ENCODE results near the gene TPM1.
A peak's percentile ranks its signal among the peaks of the same experiment; 100 is the strongest.
"Not testable (repeated sequence)": the region's sequence is repeated elsewhere in the genome, so short reads cannot be mapped to it uniquely, and the experiment has no call there.

The TPM1 gene

DNA sequence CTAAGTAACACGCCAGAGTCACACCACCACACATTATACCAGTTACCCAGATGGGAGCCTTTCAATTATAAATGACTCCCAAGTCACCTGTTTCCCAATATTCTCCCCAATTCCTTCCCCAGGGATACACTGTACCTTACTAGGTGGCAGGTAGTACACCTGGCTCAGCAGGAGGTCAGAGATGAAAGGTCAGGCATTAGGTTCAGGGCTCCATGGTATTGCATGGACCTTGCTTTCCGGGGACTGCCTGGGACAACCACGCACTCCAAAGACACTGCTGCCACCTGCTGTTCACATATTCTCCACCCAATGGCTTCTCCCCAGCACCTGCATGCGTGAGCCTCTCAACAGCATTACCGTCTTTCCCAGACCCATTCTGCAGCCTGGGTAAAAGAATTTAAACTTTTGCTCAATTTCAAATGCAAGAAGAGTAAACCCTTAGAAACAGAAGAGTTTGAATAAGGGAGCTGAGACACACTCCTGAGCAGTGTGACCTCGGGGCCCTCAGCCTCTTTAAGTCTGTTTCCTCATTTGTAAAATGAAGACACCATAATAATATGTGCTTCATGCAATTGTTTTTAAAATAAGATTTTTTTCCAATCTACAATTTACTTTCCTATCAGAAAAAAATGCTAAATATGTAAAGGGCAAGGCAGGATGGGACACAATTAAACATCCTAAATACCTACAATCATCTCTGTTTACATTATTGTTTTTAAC is 51.1 kb downstream of the TPM1 start:
- DNase-seq (ENCODE audit: low read depth in 2 of 2, low spot score in 1 of 2): peak; percentile 34 to 45

DNA sequence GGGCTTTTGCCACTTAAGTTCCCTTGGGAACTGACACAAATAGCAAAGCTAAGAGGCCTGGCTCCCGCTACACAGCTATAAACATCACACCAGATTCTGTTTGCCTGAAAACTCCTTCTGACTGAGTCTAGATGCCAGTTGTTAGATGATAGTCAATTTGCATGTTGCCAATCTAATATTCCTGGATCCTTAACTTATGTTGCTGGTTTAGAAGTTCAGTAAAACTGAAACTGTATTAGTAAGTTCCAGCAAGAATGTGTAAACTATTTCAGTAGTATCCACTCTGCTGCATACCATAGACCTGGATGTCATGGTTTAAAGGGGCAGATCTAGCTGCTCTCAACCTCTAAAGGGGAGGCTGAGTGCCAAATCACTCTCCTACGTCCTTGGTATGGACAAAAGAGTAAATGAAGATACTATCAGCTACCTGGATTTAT is 52.0 kb downstream of the TPM1 start:
- no peak for DNase-seq (ENCODE audit: low read depth in 2 of 2, low spot score in 1 of 2)

DNA sequence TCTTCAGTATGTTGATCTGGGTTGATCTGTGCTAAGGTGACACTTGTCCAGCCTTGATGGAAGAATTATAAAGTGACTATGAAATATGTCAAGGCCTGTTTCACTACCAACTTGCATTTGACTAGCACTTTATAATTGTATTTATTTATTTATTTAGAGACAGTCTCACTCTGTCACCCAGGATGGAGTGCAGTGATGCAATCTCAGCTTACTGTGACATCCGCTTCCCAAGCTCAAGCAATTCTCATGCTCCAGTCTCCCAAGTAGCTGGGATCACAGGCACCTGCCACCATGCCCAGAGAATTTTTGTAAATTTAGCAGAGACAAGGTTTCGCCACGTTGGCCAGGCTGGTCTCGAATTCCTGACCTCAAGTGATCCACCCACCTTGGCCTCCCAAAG is 53.6 kb downstream of the TPM1 start:
- DNase-seq (ENCODE audit: low read depth in 2 of 2, low spot score in 1 of 2): no peak

DNA sequence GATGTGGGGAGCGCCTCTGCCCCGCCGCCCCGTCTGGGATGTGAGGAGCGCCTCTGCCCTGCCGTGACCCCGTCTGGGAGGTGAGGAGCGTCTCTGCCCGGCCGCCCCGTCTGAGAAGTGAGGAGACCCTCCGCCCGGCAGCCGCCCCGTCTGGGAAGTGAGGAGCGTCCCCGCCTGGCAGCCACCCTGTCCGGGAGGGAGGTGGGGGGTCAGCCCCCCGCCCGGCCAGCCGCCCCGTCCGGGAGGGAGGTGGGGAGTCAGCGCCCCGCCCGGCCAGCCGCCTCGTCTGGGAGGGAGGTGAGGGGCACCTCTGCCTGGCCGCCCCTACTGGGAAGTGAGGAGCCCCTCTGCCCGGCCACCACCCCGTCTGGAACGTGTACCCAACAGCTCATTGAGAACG is 56.4 kb downstream of the TPM1 start:
- DNase-seq (ENCODE audit: low read depth in 2 of 2, low spot score in 1 of 2): not testable (repeated sequence)

DNA sequence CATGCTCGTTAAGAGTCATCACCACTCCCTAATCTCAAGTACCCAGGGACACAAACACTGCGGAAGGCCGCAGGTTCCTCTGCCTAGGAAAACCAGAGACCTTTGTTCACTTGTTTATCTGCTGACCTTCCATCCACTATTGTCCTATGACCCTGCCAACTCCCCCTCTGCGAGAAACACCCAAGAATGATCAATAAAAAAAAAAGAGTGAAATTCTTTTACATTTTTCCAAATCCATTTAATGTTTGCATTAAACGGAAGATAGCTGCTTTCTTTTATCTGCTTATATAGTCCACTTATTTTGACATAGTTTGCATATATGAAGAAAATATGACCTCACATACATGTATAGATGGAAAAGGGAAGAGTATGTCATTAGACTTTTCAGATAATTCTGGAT is 57.0 kb downstream of the TPM1 start:
- not testable (repeated sequence) for DNase-seq (ENCODE audit: low read depth in 2 of 2, low spot score in 1 of 2)

DNA sequence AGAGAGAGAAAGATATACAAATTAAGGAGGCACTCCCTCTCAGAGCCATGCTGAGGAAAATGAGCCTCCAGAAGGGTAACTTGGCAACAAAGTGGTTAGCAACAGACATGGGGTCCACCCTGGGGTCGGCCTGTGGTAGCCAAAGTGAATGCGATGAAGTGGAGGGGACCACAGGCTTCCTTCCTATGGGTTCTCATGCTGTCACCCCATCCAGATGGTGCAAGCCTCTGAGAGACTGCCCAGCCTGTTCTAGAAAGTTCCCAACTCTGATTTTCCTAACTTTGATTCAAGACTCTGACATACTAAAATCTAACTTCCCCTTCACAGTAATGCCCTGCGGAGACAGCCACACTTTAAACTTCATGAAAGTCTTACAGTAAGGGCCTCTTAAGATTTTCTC is 60.9 kb downstream of the TPM1 start:
- DNase-seq (ENCODE audit: low read depth in 2 of 2, low spot score in 1 of 2): no peak

DNA sequence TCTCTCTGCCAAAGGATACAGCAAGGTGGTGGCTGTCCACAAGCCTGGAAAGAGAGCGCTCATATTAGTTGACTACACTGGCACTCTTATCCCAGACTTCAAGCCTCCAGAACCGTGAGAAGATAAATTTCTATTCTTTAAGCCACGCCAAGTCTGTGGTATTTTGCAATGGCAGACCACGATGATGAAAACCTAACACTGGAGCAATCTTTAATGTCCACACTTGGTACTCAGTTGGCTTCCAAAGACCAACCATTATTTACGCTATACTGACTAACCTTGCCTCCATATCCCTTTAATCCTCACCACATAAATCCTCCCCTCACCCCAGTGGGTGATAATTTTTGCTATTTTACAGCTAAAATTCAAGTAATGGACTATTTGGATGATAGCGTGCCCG is 62.2 kb downstream of the TPM1 start:
- DNase-seq (ENCODE audit: low read depth in 2 of 2, low spot score in 1 of 2): no peak

DNA sequence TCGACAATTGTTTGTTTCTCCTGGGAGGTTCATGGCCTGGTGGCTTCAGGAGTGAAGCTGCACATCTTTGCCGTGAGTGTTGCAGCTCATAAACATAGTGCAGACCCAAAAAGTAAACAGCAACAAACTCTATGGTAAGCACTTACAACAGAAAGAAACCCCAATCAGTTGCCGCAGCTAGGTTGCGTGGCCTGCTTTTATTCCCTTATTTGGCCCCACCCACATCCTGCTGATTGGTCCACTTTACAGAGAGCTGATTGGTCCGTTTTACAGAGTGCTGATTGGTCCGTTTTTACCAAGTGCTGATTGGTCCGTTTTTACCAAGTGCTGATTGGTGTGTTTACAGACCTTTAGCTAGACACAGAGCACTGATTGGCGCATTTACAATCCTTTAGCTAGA is 62.8 kb downstream of the TPM1 start:
- DNase-seq (ENCODE audit: low read depth in 2 of 2, low spot score in 1 of 2): not testable (repeated sequence)

DNA sequence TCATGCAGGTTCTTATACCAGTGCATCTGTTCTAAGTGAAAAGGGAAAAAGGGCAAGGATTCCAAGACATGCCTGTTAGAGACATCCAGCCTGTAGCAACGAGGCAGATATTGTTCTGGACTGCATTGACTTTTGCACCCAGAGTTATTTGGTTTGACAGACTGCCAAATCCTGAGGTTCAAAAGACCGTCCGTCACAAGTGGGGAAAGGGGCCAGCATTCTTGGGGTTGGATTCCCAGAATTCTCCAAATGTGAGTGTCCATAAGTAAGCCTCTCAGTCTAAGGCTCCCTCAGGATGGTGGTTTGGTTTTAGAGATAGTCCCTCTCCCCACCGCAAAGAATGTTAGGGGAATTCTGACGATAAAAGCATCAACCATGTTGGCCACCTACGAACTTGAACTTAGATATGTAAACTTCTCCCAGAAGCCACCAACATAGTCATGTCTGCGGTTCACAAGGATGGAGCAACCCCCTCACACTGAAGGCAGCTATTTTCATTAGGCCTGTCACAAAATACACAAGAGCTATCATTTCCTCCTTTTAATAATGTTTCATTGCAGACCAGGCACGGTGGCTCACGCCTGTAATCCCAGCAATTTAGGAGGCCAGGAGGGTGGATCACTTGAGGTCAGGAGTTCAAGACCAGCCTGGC is 65.5 kb downstream of the TPM1 start:
- no peak for DNase-seq (ENCODE audit: low read depth in 2 of 2, low spot score in 1 of 2)

DNA sequence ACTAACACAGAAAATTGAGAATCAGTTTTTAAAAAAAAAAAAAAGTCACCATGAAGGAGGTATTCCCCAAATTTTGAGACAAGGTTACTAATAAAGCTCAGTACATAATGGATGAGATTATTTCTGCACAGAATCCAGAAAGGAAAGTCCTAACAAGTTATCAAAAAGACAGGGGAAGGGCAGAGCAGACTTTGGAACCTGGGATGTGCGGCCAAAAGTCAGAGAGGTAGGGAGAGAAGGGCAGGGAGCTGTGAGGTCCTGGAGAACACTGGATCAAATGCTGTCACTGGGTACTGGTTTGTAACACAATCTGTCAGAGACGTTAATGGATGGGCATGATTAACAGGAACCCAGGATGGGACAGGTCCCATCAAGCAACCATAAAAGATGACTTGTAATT is 67.0 kb downstream of the TPM1 start:
- DNase-seq (ENCODE audit: low read depth in 2 of 2, low spot score in 1 of 2): no peak

DNA sequence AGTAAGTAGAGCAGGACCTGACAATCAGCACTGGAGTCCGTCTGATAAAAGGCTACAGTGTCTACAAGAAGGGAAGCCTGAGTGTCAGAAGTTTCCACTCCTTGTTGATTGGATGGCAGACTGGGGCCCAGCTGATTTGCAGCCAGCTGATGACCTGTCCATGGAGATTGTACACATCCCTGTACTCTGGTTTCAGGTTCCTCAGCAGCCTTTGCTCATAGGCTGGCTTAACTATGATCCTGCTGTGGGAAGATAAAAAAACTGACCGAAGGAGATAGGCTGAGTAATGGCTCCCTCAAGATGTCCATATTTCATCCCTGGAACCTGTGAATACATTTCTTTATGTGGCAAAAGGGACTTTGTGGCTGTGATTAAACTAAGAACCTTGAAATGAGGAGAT is 67.4 kb downstream of the TPM1 start:
- no peak for DNase-seq (ENCODE audit: low read depth in 2 of 2, low spot score in 1 of 2)

DNA sequence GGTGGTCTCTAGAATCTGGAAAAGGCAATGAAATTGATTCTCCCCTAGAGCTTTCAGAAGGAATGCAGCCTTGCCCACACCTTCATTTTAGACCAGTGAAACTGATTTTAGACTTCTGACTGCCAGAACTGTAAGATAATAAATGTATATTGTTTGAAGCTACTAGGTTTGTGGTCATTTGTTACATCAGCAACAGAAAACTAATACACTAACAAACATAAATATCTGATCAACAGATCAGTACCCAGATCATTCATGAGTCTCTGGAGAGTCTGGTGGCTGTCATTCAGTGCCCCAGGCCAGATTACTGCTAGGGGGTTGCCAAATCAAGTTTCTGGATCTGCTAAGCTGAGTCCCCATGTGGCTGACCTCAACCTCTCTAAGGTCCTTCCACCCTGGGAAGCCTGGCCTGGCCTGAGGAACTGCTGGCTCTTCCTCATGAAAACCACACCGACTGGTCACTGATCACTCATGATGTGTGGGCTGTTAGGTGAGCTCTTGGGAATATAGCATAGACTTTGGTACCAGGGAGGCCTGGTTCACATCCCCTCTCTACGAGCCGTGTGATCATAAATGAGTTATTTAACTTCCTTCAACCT is 68.0 kb downstream of the TPM1 start:
- no peak for DNase-seq (ENCODE audit: low read depth in 2 of 2, low spot score in 1 of 2)

DNA sequence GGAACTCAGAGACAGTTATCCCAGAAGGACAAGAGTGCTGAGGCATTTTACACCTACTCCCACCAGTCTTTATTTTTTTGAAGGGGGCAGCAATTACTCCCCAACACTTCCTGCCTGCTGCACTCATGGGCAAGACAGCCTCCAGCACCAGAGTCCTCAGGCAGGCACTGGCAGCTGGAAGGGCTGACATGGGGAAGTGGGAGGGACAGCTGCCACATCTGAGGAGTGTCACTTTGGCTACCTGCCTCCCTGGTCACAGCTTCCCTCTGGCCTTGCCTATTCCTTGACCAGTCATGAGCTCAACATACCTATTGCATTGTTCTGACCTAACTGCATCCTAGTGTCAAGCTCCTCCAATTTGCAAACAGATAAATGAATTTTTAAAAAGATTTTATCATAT is 68.9 kb downstream of the TPM1 start:
- DNase-seq (ENCODE audit: low read depth in 2 of 2, low spot score in 1 of 2): no peak

DNA sequence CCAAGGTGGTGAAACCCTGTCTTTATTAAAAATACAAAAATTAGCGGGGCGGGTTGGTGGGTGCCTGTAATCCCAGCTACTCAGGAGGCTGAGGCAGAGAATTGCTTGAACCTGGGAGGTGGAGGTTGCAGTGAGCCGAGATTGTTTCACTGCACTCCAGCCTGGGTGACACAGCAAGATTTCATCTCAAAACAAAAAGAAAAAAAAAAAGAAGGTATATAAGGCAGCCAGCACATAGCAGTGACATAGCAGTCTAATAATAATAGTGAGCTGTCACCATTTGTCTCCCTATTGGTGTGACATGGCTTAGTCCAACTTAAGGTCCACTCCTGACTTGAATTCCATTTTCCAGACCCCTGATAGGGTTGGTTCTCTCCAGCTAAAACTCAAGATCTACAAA is 70.3 kb downstream of the TPM1 start:
- DNase-seq (ENCODE audit: low read depth in 2 of 2, low spot score in 1 of 2): no peak

DNA sequence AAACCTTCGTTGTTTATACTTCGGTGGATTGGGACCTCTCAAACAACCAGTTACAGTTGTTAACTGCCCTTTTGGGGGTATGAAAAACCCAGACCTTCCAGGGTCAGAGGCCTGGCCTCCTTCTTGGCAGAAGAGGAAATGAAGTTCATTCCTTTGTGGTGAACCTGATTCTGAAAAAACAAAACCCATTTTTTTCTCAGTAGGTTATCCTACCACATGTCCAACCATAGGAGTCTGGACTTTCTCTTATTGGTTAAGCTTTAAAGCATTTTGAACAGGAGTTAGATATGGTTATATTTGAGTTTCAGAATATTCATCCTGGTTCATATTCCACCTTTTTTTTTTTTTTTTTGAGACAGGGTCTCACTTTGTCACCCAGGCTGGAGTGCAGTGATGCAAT is 71.9 kb downstream of the TPM1 start:
- no peak for DNase-seq (ENCODE audit: low read depth in 2 of 2, low spot score in 1 of 2)
